GM18507 (cell line): ENCODE results near the gene PRPF4.
"Not testable (repeated sequence)": the region's sequence is repeated elsewhere in the genome, so short reads cannot be mapped to it uniquely, and the experiment has no call there.

Source experiments
- DNase-seq: peaks from one replicate; pipeline ENCODE4 v3.0.0; 2011; ENCODE audit warnings: low read depth; ENCODE audit not compliant: insufficient read length; ENCODE audit errors: extremely low spot score
- FAIRE-seq: peaks from 2 replicates; lab custom pipeline; 2011; peaks lifted over from hg19 to GRCh38; lab: Jason Lieb, UNC

The PRPF4 gene

DNA sequence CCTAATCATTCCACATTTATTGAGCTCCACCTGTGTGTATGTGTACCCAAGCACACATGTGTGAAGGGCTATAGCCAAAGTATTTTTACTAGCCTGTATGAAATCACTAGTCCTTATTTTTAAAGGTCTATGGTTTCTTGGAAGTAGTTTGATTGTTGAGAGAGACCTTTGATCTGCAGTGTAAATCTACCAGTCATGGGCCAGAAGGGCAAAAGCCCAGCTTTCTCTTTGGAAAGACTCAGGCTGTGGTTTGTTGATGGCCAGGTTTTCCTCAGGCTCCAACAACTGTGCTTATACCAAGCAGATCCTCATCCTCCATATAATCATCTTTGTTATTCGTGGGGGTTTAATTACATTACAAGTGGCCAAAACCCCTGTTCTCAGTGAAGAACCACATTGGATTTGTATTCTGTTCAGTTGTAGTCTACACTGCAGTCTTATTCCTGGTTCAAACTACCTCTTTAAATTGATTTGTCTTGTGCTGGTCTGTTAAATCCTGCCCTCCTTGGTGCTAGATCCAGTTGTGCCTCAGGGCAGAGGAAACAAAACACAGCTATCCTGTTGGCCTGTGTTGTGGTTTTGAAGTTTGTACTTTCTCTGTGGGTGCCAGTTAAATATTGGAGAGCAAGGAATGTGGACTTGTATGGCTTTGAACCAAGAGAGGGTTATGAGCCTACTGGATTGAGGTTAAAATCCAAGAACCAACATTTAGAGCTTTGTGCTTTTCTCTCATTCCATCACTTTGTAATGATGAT lies 13.4 kb upstream of the PRPF4 start:
- FAIRE-seq, result no peak

GRCh38 chr9:113266174-113266573 lies 9.3 kb upstream of the PRPF4 start:
- FAIRE-seq (no peak), DNase-seq (no peak)

More for the DNA sequence above, 13.4 kb upstream of the PRPF4 start:
- DNase-seq, result no peak

DNA sequence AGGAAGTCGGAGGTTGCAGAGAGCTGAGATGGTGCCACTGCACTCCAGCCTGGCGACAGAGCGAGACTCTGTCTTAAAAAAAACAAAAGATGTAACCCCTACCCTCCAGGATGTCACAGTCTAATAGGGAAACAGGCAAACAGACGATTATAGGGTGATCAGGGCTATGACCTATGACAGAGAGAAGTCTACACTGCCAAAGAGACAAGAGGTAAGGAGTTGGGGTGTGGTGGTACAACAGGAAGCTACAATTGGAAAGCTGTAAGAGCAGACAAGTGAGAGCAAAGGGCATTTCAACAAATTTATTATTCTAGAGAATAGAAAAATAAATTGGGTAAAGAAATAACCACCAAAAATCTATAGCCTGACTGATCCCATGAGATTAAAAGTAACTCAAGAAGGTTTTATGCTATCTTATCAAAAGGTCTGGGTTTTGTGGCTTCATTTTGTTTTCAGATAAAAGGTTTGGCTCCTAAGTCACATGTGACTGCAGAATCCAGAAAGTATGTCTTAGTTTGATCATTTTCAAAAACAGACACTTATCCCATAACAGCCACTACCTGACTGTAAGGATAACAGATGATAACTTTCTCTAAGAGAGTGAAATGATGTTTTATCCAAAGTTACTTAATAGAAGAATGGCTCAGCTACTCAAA lies 7.4 kb upstream of the PRPF4 start:
- DNase-seq (no peak), FAIRE-seq (no peak)

DNA sequence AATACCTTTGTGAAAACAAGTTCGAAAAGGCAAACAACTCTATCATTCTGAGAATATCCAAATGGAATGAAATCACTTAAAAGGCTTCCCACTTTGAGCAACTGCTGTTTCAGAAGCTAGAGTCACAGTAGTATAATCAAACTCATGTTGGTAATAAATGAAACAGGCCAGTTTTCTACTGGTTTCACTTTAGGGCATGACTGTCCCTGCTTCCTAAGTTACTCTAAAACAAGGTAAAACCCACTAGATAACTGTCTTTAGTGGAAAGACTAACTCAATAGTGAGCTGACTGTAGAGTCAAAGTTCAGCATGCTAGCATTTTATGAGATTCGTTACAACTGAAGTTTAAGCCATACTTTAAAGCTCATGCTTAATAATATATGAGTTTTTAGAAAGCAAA lies 6.1 kb upstream of the PRPF4 start:
- no peak for DNase-seq
- FAIRE-seq, result no peak

GRCh38 chr9:113269871-113270270 lies 5.6 kb upstream of the PRPF4 start:
- DNase-seq, result no peak
- no peak for FAIRE-seq

- FAIRE-seq, result peak; percentile 42
- peak; percentile 35 for DNase-seq
These were observed 843 bp upstream of the PRPF4 start for GRCh38 chr9:113274474-113275156.

GRCh38 chr9:113278840-113279239 lies 3.4 kb downstream of the PRPF4 start:
- DNase-seq (no peak), FAIRE-seq (no peak)

DNA sequence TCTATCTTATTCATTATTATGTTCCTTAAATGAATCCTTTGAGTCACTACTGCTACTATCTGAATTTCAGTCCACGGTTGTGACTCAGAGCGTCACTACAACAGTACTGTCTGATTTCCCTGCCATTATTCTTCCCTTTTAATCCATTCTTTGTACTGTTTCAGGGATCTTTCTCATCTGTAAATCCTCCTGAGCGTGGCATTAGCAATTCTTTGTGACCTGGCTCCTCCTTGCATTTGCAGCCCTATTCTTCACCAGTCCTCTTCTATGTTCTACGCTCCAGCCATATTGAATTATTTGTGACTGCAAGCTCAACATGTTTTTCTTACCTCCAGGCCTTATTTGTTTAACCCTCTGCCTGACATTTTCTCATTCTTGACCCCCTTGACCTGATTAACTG lies 5.9 kb downstream of the PRPF4 start:
- no peak for FAIRE-seq

GRCh38 chr9:113289091-113289490 lies 13.6 kb downstream of the PRPF4 start:
- FAIRE-seq (no peak), DNase-seq (no peak)

More for the DNA sequence above, 5.9 kb downstream of the PRPF4 start:
- no peak for DNase-seq

DNA sequence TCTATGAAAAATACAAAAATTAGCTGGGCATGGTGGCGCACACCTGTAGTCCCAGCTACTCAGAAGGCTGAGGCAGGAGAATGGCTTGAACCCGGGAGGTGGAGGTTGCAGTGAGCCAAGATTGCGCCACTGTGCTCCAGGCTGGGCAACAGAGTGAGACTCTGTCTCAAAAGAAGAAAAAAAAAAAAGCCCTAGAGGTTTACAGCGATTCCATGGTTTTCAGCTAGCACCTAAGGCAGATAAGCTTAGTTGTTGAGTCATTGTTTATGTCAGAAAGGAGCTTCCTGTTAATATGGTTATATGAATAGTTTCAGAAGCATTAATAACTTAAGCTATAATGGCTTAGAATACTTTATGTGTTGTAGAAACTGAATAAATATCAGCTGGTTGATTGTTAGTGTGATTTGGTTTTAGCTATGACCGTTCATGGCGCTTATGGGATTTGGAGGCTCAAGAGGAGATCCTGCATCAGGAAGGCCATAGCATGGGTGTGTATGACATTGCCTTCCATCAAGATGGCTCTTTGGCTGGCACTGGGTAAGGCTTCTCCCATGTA lies 14.7 kb downstream of the PRPF4 start:
- FAIRE-seq (no peak), DNase-seq (no peak)

DNA sequence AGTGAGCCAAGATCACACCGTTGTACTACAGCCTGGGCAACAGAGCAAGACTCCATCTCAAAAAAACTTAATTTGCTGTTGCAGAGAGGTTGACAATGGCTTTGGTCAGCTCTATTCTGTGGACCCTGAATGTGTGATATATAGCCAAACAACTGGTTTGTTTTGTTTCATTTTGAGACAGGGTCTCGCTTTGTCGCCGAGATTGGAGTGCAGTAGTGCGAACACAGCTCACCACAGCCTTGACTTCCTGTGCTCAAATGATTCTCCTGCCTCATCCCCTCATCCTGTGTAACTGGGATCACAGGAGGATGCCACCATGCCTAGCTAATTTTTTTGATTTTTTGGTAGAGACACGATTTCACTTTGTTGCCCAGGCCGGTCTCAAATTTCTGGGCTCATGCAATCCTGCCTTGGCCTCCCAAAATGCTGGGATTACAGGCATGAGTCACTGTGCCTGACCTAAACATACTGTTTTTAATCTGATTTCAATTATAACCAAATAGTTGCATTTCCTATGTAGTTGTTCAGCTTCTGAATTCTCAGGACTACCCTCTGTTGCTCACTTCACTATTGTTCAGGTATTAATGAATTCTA lies 17.9 kb downstream of the PRPF4 start:
- DNase-seq (no peak), FAIRE-seq (no peak)

DNA sequence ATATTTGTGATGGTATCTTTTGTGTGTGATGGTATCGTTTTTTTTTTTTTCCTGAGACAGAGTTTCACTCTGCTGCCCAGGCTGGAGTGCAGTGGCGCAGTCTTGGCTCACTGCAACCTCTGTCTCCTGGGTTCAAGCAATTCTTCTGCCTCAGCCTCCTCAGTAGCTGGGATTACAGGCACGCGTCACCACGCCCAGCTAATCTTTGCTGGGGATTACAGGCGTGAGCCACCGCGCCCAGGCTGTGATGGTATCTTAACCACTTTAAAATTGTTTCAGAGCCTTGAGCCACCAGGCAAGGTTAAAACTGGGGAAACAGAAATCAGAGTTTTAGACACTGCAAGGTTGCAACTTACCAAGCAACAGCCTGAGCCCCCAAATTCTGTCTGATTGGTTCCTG lies 20.8 kb downstream of the PRPF4 start:
- not testable (repeated sequence) for DNase-seq, FAIRE-seq

GRCh38 chr9:113296796-113297558 lies 21.5 kb downstream of the PRPF4 start:
- DNase-seq (no peak), FAIRE-seq (no peak)

DNA sequence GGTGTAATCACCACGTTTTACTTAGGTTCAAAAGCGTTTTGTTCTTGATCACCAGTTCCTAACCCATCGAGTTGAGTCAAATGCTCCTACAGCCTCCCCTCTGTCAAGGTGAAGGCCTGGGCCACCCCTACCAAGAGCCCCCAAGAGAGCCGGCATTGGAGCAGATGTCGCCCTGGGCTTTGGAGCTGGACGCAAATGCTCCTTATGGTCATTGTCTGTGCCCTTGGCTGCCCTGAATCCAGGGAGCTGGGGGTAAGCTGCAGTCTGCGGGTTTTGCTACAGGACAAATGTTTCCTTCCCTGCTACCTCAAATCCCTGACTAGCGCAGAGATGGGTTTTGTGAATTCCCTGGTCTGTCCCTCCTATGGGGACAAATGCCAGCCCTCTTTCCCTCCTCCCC lies 22.9 kb downstream of the PRPF4 start:
- DNase-seq (no peak), FAIRE-seq (no peak)

DNA sequence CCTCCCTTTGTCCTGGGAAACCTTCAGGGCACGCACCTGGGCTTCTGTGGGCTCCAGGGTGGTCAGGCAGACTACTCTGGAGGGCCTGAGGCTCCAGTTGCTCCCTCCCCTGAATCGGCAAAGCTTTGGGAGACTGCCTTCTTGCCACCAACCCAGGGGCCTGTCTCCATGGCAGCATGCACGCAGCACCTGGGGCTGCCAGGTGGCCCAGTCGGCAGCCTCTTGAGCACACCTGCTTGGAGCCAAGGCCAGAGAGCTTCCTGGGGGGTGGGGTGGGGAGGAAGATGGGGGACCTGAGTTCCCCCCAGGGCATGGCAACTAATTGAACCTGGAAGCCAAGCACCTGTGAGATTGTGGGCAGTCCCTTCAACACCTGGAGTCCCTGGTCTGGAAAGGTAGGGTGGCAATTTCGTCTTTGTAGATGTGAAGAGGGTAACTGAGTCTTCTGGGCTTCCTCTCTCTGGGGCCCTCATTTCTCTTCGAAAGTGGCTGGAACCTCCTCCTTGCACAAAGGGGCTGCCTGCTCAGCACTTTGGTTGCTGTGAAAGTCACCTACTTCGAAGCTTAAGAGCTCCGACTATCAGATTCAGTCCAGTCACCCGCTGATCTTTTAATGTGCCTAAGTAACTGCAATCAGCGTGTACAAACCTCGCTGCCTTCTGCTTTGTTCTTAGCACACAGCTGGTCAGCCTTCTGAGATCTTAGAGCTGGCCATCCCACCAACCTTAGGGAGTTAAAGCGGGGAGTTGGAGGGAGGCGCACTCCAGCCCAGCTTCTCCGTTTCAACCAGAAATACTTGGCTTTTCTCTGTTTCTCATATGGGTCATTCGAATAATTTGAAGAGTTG lies 23.7 kb downstream of the PRPF4 start:
- no peak for DNase-seq

DNA sequence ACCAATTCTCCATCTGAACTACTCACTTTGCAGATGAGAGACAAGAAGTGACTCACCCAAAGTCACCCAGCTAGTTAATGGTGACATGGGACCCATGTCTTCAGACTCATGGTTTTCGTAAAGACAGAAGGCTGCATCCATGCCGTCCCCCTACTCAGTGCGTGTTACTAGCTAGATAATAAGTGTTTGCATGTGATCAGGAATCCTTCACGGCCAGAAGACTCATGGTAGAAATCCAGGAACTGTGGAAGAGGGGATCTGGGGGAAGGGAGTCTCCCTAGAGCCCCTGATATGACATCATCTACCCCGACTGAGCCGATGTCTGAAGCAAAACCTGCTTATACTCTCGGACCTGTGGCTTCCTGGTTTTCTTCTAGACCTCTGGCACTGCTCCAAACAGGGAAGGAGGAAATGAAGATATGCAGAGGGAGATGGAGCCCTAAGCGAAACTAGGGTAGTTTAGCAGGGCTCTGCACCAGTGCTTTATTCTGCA lies 24.4 kb downstream of the PRPF4 start:
- DNase-seq (no peak), FAIRE-seq (no peak)

More for the DNA sequence above, 23.7 kb downstream of the PRPF4 start:
- FAIRE-seq, result no peak

DNA sequence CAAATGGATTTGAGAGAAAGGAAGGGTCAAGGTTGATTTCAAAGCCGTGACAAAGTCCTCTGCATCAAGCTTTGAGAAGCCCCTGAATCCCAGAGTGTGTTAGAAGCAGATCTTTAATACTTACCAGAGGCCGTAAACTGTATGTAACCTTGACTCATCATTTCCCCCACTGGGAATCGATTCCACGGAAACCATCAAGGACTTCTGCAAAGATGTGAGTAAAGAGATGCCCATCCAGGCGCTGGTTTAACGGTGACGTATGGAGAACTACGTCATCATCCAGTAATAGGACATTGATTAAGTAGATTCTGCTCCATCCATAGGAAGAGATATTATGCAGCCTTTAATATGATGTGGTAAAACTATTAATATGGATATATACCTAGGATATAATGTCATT lies 26.1 kb downstream of the PRPF4 start:
- no peak for DNase-seq
- FAIRE-seq, result no peak

GRCh38 chr9:113302792-113303418 lies 27.4 kb downstream of the PRPF4 start, which contains the start of gene RNF183:
Gene RNF183 (minus strand): TSS chr9:113303376. CDS start chr9:113298184, 5,192 bp downstream.
- DNase-seq, result no peak
- FAIRE-seq, result no peak
